GM13977 (cell line): ENCODE measurements around the gene FREY1.

Experiments
- DNase-seq: peaks from one replicate; pipeline ENCODE4 v3.0.0; 2012; ENCODE audit warnings: low spot score
- CTCF ChIP-seq: IDR thresholded peaks from 2 replicates; pipeline ENCODE4 v1.5.1; 2012; ENCODE audit warnings: mild to moderate bottlenecking, control low read depth; ENCODE audit not compliant: insufficient read depth; ENCODE audit errors: extremely low read depth, missing control alignments
- in situ Hi-C: fragments of 300-500 bp; cut with MboI; formaldehyde crosslinking; loops from one replicate; pipeline ENCODE4 v1.12.0; 2022; ENCODE audit warnings: low sequenced_read_pairs, low pct_unique_long_range_greater_than_20kb, mixed read lengths, inconsistent platforms; ENCODE audit not compliant: unreplicated experiment

Gene FREY1

GRCh38 chr11:45871638-45872037 lies 35.4 kb downstream of the FREY1 start:
- TF ChIP-seq CTCF, result no peak
- no peak for DNase-seq
- in situ Hi-C loops, result no loop called here

GRCh38 chr11:45870706-45871105 lies 36.4 kb downstream of the FREY1 start:
- in situ Hi-C loops, result no loop called here
- TF ChIP-seq CTCF, result no peak
- DNase-seq, result no peak

GRCh38 chr11:45869551-45869950 lies 37.5 kb downstream of the FREY1 start:
- in situ Hi-C loops, result no loop called here

GRCh38 chr11:45864041-45864440 lies 43.0 kb downstream of the FREY1 start:
- no peak for TF ChIP-seq CTCF
- in situ Hi-C loops, result no loop called here
- no peak for DNase-seq

More at GRCh38 chr11:45869551-45869950, 37.5 kb downstream of the FREY1 start:
- no peak for TF ChIP-seq CTCF
- DNase-seq, result no peak

GRCh38 chr11:45860764-45861510 lies 46.1 kb downstream of the FREY1 start:
- no peak for TF ChIP-seq CTCF
- in situ Hi-C loops, result no loop called here

GRCh38 chr11:45860348-45860747 lies 46.7 kb downstream of the FREY1 start:
- no peak for TF ChIP-seq CTCF
- DNase-seq, result no peak
- in situ Hi-C loops, result no loop called here

More at GRCh38 chr11:45860764-45861510, 46.1 kb downstream of the FREY1 start:
- DNase-seq, result no peak
